NOMO-1 (cell line): ENCODE results near the gene MPV17.
"Not testable (repeated sequence)": the region's sequence is repeated elsewhere in the genome, so short reads cannot be mapped to it uniquely, and the experiment has no call there.

Experiments
- DNase-seq, 2 experiments: peaks; one replicate each; lab custom pipeline; 2025; ENCODE audit not compliant: unreplicated experiment in 2 of 2; lab: John Stamatoyannopoulos, UW

The MPV17 gene

GRCh38 chr2:27323596-27324285 lies 844 bp upstream of the MPV17 start:
- DNase-seq: no peak

DNA sequence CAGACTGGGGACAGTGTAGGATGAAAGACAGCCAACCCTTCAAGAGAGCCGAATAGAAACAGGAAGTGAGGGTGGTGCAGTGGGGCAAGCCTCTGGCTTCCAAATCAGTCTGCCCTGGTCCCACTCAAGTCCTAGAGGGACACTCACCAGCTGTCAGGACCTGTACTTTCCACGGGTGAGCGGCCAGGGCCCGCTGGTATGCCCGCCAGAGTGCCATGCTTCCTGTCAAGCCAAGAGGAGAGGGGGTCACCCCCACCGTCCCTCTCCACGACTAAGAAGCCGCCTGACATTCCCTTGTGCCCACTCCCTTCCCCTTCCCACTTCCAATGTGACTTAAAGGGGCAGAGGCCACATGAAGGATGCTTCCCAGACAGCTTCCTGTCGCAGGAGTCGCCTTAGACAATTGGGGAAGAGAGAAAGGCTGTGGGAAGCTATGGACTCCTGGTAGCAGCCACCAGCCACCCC lies 564 bp downstream of the MPV17 start:
- DNase-seq: peak; percentile 31 to 60

DNA sequence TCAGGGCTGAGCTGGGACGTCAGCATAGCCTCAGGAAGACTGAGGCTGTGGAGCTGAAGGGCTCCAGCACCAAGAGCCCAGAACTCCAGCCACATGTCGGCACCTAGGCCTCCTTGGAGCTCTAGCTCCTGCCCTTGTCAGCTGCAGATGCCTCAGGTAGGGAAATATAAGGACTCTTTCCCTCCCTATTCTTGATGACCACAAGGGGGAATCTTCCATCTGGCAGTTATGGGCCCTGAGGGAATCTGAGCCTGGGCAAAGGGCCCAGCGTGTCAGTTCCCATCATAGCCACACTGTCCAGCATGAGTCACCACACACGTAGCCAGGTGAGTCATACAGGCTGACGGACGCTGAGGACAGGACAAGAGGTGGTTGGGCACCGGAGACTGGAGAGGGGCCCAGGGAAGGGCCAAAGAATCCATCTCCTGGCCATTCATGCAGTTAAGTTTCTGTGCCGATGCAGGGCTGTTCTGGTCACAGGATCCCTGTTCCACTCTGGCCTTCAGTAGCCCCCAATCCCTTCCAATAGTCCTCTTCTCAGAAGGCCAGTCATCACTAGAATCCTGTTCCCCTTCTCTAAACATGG lies 1.8 kb downstream of the MPV17 start:
- DNase-seq: no peak

- not testable (repeated sequence) for DNase-seq
Measured at GRCh38 chr2:27319839-27320238, 3.1 kb downstream of the MPV17 start.

GRCh38 chr2:27316655-27317412 lies 6.1 kb downstream of the MPV17 start:
- no peak for DNase-seq

DNA sequence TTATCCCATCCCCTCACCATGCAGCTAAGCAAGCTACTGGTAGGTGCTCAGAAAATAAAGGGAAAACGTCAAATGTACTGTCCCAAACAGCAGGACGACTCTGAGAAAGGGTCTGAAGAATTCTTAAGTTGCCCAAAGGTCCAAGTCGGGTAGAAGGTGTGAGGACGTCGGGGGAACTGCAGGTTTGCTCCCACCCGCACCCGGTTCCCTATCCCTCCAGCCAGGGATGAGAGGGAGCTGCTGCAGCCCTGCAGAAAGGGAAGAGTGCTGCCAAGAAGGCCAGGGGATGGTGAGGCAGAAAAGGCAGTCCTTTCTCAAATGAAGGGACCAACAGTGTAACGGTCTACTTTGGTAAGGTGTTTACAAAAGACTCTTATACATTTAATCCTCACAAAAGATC lies 7.8 kb downstream of the MPV17 start:
- no peak for DNase-seq

DNA sequence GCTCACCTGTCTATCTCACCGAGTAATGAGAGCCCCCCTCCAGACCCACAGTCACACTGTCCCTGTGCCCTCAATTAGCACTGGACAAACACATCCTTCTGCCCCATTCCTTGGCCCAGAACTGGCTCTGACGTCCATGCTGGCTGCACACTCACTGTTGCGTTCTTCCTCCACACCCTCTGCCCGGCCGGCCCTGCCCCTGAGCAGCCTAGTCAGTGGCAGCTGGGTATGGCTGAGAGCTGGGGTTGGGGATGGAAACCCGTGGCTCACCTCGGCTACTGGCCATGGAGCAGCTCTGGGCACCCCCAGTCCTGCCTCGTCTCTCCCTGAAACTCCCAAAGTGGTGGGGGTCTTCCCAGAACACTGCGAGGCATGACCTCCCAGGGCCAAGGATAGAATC lies 8.2 kb downstream of the MPV17 start:
- DNase-seq: no peak

DNA sequence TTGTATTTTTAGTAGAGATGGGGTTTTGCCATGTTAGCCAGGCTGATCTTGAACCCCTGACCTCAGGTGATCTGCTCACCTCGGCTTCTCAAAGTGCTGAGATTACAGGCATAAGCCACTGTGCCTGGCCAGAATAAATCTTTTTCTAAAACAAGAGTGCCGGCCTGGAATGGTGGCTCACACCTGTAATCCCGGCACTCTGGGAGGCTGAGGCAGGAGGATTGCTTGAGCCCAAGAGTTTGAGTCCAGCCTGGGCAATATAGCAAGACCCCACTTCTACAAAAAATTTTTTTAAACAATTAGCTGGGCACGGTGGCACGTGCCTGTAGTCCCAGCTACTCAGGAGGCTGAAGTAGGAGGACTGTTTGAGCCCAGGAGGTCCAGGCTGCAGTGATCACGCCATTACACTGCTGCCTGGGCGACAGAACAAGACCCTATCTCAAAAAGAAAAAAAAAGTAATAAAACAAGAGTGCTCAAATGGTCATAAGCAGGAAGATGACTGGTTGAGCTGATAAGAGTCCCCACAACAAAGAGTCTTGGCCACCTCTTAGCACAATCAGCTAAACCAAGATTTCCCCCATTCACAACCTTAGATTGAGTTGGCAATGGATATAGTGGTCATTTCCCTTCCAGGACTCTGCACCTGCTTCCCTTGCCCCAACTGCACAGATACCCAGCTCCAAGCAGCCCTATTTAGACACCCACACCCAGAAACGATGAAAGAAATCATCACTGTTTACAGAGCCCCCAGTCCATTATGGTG lies 8.8 kb downstream of the MPV17 start:
- no peak for DNase-seq

- DNase-seq: no peak
Measured at GRCh38 chr2:27312152-27312551, 10.7 kb downstream of the MPV17 start.

- DNase-seq: no peak
Measured at GRCh38 chr2:27309651-27310050, 13.2 kb downstream of the MPV17 start.

- DNase-seq: no peak
Measured at GRCh38 chr2:27308359-27308881, 14.5 kb downstream of the MPV17 start, which contains the start of gene UCN. Gene UCN (minus strand): TSS chr2:27308445. CDS start chr2:27307895, 550 bp downstream.

GRCh38 chr2:27307545-27308358 lies 15.1 kb downstream of the MPV17 start:
- DNase-seq: no peak

DNA sequence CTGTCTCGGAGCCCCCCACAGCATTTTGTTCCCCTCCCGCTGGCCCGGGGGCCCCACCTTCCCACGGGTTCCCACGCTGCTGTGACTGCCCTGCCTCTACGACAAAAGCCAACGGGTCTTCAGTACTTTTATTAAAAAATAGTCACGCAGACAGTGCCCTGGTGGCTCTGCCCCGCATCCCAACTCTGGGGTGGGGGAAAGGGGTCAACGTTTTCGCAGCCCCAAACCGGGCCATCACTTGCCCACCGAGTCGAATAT lies 15.7 kb downstream of the MPV17 start:
- no peak for DNase-seq

- no peak for DNase-seq
Measured at GRCh38 chr2:27306573-27307286, 16.2 kb downstream of the MPV17 start.

GRCh38 chr2:27306136-27306535 lies 16.8 kb downstream of the MPV17 start:
- no peak for DNase-seq

- no peak for DNase-seq
Measured at GRCh38 chr2:27305516-27305915, 17.4 kb downstream of the MPV17 start.

- DNase-seq: no peak
Measured at GRCh38 chr2:27304488-27305240, 18.2 kb downstream of the MPV17 start.

GRCh38 chr2:27303093-27304025 lies 19.5 kb downstream of the MPV17 start:
- DNase-seq: peak; percentile 23 to 43
